ENCODE data around the gene ENTPD2. TPM values are rescaled to one million over a fixed set of nuclear protein-coding genes. Genes with fewer than 3 reads are reported as not detected.

Gene ENTPD2
- total and polyA plus RNA-seq, 2 of the 4 experiments (the other 2 are of a cell fraction) = not detected

GRCh38 chr9:137082925-137083290, 29.0 kb upstream of the ENTPD2 start (continued):
- TF ChIP-seq SMC3 (IDR thresholded peaks at IDR 0.05; ENCODE audit: low read depth, low read length) (no peak), RCOR1 (IDR thresholded peaks at IDR 0.05; ENCODE audit: insufficient replicate concordance, low read length) (no peak)

DNA sequence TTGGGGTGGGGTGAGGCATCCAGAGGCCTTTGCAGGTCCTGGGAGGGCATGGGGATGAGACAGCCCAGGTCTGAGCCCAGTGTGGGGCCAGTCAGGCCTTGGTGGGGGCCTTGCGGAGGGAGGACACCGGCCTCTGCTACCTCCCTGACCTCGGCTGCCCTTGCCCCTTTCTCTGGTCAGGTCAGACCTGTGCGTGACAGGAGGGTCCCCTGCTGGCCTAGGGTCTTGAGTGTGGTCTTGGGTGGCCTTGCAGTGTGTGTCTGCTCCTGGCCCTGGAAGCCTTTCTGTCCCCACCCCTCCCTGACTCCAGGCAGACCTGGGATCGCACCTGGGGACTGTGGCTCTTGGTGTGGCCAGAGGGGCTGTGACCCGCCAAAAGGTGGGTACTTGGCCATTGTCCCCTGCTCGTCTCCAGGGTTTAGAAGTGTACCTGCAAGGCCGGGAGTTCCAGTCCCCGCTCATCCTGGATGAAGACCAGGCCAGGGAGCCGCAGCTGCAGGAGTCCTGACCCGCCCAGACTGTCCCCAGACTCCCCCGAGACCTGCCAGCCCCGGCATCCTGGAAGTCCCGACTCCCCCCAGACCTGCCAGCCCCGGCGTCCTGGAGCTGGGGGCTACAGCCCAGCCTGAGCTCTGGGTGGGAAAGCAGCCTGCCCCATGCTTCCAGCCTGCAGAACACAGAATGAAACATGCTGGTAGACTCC, 28.5 kb upstream of the ENTPD2 start:
- no peak for DNase-seq
- H2AFZ ChIP-seq (replicated peaks; ENCODE audit: low read length, poor library complexity) = peak overlapping the region; percentile 26
- no peak overlapping the region for H3K23ac ChIP-seq (ENCODE audit: low read depth, low read length)
- peaks cover 15% of the 10 kb centered on the region for H3K4me1 ChIP-seq (ENCODE audit: control insufficient read depth, insufficient read depth, low read length)
- intact Hi-C loops (cut with micrococcal nuclease) (no loop called here), in situ Hi-C loops (cut with MboI; ENCODE audit: low sequenced_read_pairs) (no loop called here), dilution Hi-C loops (cut with HindIII; ENCODE audit: low sequenced_read_pairs, unreplicated experiment) (no loop called here)
- H4K8ac ChIP-seq (ENCODE audit: low read depth in 2 of 2, low read length in 2 of 2) = peak overlapping the region in 1 of 2 experiments; percentile 28; a peak in 1 of 4 replicates
- H3K14ac ChIP-seq (replicated peaks; ENCODE audit: low read depth, low read length) = no peak overlapping the region
- peak overlapping the region; percentile 87 for H2BK5ac ChIP-seq (ENCODE audit: low read depth, low read length, poor library complexity, severe bottlenecking)
- 90% methylated on average over 10 of the region's 16 CpGs; no CpG with 5 or more reads in 1 of the 2 experiments for WGBS, 2 experiments (ENCODE audit: extremely low coverage in 2 of 2, insufficient read length in 1 of 2)
- H4K5ac ChIP-seq (ENCODE audit: low read depth, low read length) = no peak overlapping the region
- H2BK15ac ChIP-seq (ENCODE audit: low read depth, low read length) = no peak overlapping the region
- H3K4ac ChIP-seq (ENCODE audit: low read depth, low read length) = peak overlapping the region; percentile 78
- H2BK120ac ChIP-seq (ENCODE audit: low read depth, low read length) = peak overlapping the region; percentile 64
- no peak overlapping the region for H3K56ac ChIP-seq (ENCODE audit: extremely low read depth, insufficient read depth, low read length)
- peaks cover 24% of the 10 kb centered on the region; the same call in 1 of the 2 replicates for H3K36me3 ChIP-seq (ENCODE audit: control insufficient read depth, insufficient read depth, low read length)
- H2AK9ac ChIP-seq (replicated peaks; ENCODE audit: low read depth, low read length, poor library complexity) = peak overlapping the region; percentile 71
- no peak overlapping the region for H2BK20ac ChIP-seq (ENCODE audit: low read depth, low read length)
- peaks cover 15 to 55% of the 10 kb centered on the region in 2 experiments for H3K79me1 ChIP-seq (ENCODE audit: low read depth in 1 of 2, low read length in 2 of 2)
- CTCF ChIA-PET = interaction anchor here (0.7 to 0.9 kb wide), 2 partner anchors 18 to 36 kb away, joined by 3 to 6 read pairs; no protein-coding TSS in a partner anchor
- peak overlapping the region; percentile 76; the same call in 1 of the 2 replicates for H2AK5ac ChIP-seq (ENCODE audit: low read depth, low read length)
- no peak overlapping the region for H3K4me2 ChIP-seq (ENCODE audit: low read depth, low read length)
- no peaks in the 10 kb centered on the region for H3K27me3 ChIP-seq (ENCODE audit: control insufficient read depth, insufficient read depth, low read length)
- no peaks in the 10 kb centered on the region for H3K9me3 ChIP-seq (ENCODE audit: control insufficient read depth, insufficient read depth, low read length)
- no peak overlapping the region for H3K9ac ChIP-seq (ENCODE audit: low read depth, low read length)
- H3K27ac ChIP-seq (ENCODE audit: insufficient read depth, low read length) = peak overlapping the region; percentile 65; the same call in 1 of the 2 replicates
- no peak for ATAC-seq (ENCODE audit: low read depth)
- no peak overlapping the region for H3K4me3 ChIP-seq (ENCODE audit: insufficient read depth, low read depth, low read length)
- TF ChIP-seq MXI1 (IDR thresholded peaks at IDR 0.05; ENCODE audit: borderline replicate concordance, low read depth, low read length) = no peak
- TF ChIP-seq MAFK (IDR thresholded peaks at IDR 0.05; ENCODE audit: low read depth, low read length) = no peak
- TF ChIP-seq, protein P1, sequence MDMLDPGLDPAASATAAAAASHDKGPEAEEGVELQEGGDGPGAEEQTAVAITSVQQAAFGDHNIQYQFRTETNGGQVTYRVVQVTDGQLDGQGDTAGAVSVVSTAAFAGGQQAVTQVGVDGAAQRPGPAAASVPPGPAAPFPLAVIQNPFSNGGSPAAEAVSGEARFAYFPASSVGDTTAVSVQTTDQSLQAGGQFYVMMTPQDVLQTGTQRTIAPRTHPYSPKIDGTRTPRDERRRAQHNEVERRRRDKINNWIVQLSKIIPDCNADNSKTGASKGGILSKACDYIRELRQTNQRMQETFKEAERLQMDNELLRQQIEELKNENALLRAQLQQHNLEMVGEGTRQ (IDR thresholded peaks at IDR 0.05; ENCODE audit: low read depth, low read length) = no peak
- TF ChIP-seq RFX5 (IDR thresholded peaks at IDR 0.05; ENCODE audit: low read depth, low read length) = no peak
- no peak for TF ChIP-seq POLR2A (IDR thresholded peaks at IDR 0.05; ENCODE audit: low read depth, low read length)
- TF ChIP-seq, protein P2, sequence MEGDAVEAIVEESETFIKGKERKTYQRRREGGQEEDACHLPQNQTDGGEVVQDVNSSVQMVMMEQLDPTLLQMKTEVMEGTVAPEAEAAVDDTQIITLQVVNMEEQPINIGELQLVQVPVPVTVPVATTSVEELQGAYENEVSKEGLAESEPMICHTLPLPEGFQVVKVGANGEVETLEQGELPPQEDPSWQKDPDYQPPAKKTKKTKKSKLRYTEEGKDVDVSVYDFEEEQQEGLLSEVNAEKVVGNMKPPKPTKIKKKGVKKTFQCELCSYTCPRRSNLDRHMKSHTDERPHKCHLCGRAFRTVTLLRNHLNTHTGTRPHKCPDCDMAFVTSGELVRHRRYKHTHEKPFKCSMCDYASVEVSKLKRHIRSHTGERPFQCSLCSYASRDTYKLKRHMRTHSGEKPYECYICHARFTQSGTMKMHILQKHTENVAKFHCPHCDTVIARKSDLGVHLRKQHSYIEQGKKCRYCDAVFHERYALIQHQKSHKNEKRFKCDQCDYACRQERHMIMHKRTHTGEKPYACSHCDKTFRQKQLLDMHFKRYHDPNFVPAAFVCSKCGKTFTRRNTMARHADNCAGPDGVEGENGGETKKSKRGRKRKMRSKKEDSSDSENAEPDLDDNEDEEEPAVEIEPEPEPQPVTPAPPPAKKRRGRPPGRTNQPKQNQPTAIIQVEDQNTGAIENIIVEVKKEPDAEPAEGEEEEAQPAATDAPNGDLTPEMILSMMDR (conservative IDR thresholded peaks at IDR 0.05; ENCODE audit: low read depth, low read length) = no peak
- peak overlapping the region; percentile 85; the same call in 1 of the 2 replicates for H4K91ac ChIP-seq (ENCODE audit: insufficient read depth, low read depth, low read length)
- BruUV-seq (replicated peaks) = no TSS peak
- H3K18ac ChIP-seq (ENCODE audit: low read depth, low read length) = no peak overlapping the region
- H3K9me1 ChIP-seq (ENCODE audit: insufficient read depth, low read length) = peaks cover 6% of the 10 kb centered on the region
- peaks cover 10% of the 10 kb centered on the region for H4K20me1 ChIP-seq (ENCODE audit: insufficient read depth, low read length)
- POLR2A ChIA-PET (ENCODE audit: unreplicated experiment) = no interaction called here

Measured in IMR-90 (cell line).